ENCODE measurements around the gene PMCH. TPM values are rescaled to one million over a fixed set of nuclear protein-coding genes. Genes with fewer than 3 reads are reported as not detected.
"Not testable (repeated sequence)": the region's sequence is repeated elsewhere in the genome, so short reads cannot be mapped to it uniquely, and the experiment has no call there.

Gene PMCH
- total RNA-seq (2022) (not detected in 2 replicates), Bru-seq, nascent RNA (not detected), BruChase-seq, experiment 1, labeled RNA remaining after a 6-hour chase (not detected), BruChase-seq, experiment 2, labeled RNA remaining after a 2-hour chase (not detected)
- long read RNA-seq: 0 reads

GRCh38 chr12:102197789-102198188 lies at the start of gene PMCH:
Gene PMCH, minus strand, starts transcription at chr12:102197833. Its CDS starts 63 bp downstream, at chr12:102197770.
- Mint-ChIP-seq H3K4me3 (ENCODE audit: low read depth, unreplicated experiment) (no peak within 1 kb of the TSS), H3K27ac (ENCODE audit: unreplicated experiment) (no peak within 1 kb of the TSS), H3K27me3 (ENCODE audit: unreplicated experiment) (no peaks in the 10 kb centered on the region), H3K9me3 (ENCODE audit: low read depth, unreplicated experiment) (no peaks in the 10 kb centered on the region), H3K4me1 (ENCODE audit: low read depth, unreplicated experiment) (no peaks in the 10 kb centered on the region), H3K36me3 (ENCODE audit: insufficient read depth, unreplicated experiment) (no peaks in the 10 kb centered on the region)
- intact Hi-C loops (cut with micrococcal nuclease; ENCODE audit: unreplicated experiment): no loop called here
- no TSS peak for BruUV-seq (replicated peaks)
- CTCF ChIA-PET: no interaction called here
- no peak for TF ChIP-seq CTCF (IDR thresholded peaks at IDR 0.05; ENCODE audit: unreplicated experiment)
- no peak for DNase-seq

- H3K4me3 Mint-ChIP-seq (ENCODE audit: low read depth, unreplicated experiment); H3K36me3 Mint-ChIP-seq (ENCODE audit: insufficient read depth, unreplicated experiment); H3K4me1 Mint-ChIP-seq (ENCODE audit: low read depth, unreplicated experiment); BruUV-seq (replicated peaks); H3K9me3 Mint-ChIP-seq (ENCODE audit: low read depth, unreplicated experiment); H3K27ac Mint-ChIP-seq (ENCODE audit: unreplicated experiment); CTCF ChIA-PET; intact Hi-C loops (cut with micrococcal nuclease; ENCODE audit: unreplicated experiment); DNase-seq; H3K27me3 Mint-ChIP-seq (ENCODE audit: unreplicated experiment): not testable (repeated sequence)
Observed at GRCh38 chr12:102240859-102241258, 43.2 kb upstream of the PMCH start.

- BruUV-seq (replicated peaks): no TSS peak
- CTCF ChIA-PET: no interaction called here
- no peak for TF ChIP-seq CTCF (IDR thresholded peaks at IDR 0.05; ENCODE audit: unreplicated experiment)
- Mint-ChIP-seq H3K27me3 (ENCODE audit: unreplicated experiment) (no peaks in the 10 kb centered on the region), H3K4me3 (ENCODE audit: low read depth, unreplicated experiment) (no peak overlapping the region), H3K9me3 (ENCODE audit: low read depth, unreplicated experiment) (peaks cover 3% of the 10 kb centered on the region), H3K36me3 (ENCODE audit: insufficient read depth, unreplicated experiment) (no peaks in the 10 kb centered on the region), H3K4me1 (ENCODE audit: low read depth, unreplicated experiment) (no peaks in the 10 kb centered on the region), H3K27ac (ENCODE audit: unreplicated experiment) (no peak overlapping the region)
- no peak for DNase-seq
- intact Hi-C loops (cut with micrococcal nuclease; ENCODE audit: unreplicated experiment): no loop called here
Observed at GRCh38 chr12:102234599-102234998, 37.0 kb upstream of the PMCH start.

GRCh38 chr12:102232446-102232845 lies 34.8 kb upstream of the PMCH start:
- Mint-ChIP-seq H3K27me3 (ENCODE audit: unreplicated experiment) (no peaks in the 10 kb centered on the region), H3K4me3 (ENCODE audit: low read depth, unreplicated experiment) (no peak overlapping the region), H3K27ac (ENCODE audit: unreplicated experiment) (no peak overlapping the region), H3K9me3 (ENCODE audit: low read depth, unreplicated experiment) (peaks cover under 1% of the 10 kb centered on the region), H3K36me3 (ENCODE audit: insufficient read depth, unreplicated experiment) (no peaks in the 10 kb centered on the region), H3K4me1 (ENCODE audit: low read depth, unreplicated experiment) (no peaks in the 10 kb centered on the region)
- no peak for TF ChIP-seq CTCF (IDR thresholded peaks at IDR 0.05; ENCODE audit: unreplicated experiment)
- CTCF ChIA-PET: no interaction called here
- BruUV-seq (replicated peaks): no TSS peak
- DNase-seq: no peak
- intact Hi-C loops (cut with micrococcal nuclease; ENCODE audit: unreplicated experiment): no loop called here

- TF ChIP-seq CTCF (IDR thresholded peaks at IDR 0.05; ENCODE audit: unreplicated experiment): no peak
- intact Hi-C loops (cut with micrococcal nuclease; ENCODE audit: unreplicated experiment): no loop called here
- Mint-ChIP-seq H3K27ac (ENCODE audit: unreplicated experiment) (no peak overlapping the region), H3K4me3 (ENCODE audit: low read depth, unreplicated experiment) (no peak overlapping the region), H3K4me1 (ENCODE audit: low read depth, unreplicated experiment) (no peaks in the 10 kb centered on the region), H3K27me3 (ENCODE audit: unreplicated experiment) (no peaks in the 10 kb centered on the region), H3K9me3 (ENCODE audit: low read depth, unreplicated experiment) (no peaks in the 10 kb centered on the region), H3K36me3 (ENCODE audit: insufficient read depth, unreplicated experiment) (no peaks in the 10 kb centered on the region)
- CTCF ChIA-PET: no interaction called here
- no peak for DNase-seq
- BruUV-seq (replicated peaks): no TSS peak
Observed at GRCh38 chr12:102232036-102232435, 34.4 kb upstream of the PMCH start.
